Activated naive CD4-positive, alpha-beta T cell (primary cell): ENCODE data around the gene FGG.
"Not testable (repeated sequence)": the region's sequence is repeated elsewhere in the genome, so short reads cannot be mapped to it uniquely, and the experiment has no call there.

Source experiments
- DNase-seq, 4 experiments: peaks; one replicate each; lab custom pipeline; 2025; lab: John Stamatoyannopoulos, UW

The FGG gene

GRCh38 chr4:154610582-154610981 lies 1.9 kb downstream of the FGG start:
- no peak for DNase-seq

DNA sequence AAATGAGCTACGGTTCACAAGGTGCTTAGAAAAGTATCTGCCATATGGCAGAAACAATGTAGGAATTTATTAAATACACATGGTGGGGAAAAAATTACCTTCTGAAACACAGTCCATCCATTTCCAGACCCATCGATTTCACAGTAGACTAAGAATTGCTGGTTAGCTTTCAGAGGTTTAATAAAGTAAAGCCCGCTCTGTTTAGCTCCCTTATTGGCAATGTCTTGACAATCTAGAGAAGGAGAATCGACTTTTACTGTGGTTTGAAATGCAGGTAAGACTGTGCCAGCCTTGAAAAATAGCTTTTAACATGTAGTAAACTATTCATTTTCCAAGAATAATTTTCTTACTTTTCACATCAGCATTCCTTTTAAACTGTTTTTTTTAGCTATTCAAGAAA lies 2.9 kb downstream of the FGG start:
- DNase-seq, result no peak

DNA sequence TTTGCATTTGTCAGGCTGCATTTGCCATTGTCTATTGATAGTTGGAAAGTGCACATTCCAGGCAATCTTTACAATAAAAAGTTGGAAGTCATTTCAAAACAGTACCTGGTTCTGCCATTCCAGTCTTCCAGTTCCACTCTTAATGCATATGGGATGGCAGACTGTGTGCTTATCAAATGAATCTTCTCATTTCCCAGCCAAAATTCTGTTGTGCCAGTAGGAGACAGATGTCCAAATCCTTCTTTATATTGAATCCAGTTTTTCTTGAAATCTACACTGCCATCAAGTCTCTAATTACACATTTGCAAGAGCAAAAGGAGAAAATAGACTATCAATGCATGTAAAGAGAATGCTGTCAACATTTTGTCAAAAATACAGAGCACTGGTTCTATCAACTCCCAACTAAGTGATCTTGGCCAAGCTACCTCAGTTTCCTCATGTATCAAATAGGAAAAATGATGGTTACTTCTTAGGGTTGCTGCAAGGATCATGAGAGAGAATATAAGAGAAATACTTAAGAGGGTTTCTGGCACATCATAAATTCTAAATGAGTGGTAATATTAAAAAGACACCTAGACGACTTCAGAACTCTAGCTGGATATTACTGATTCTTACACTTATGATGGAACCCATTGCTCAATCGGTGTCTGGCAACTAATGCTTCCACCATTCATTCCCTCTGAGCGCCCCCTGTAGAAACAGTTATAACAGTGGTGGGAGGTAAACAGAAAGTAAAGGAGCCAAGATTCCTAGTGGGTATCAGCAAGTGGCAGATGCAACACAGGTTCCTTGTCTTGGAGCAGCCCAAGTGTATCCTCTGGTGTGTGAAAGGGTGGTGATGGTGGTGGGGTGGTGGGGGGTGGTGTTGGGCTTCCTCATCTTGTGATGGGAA lies 3.8 kb downstream of the FGG start:
- DNase-seq, result no peak

DNA sequence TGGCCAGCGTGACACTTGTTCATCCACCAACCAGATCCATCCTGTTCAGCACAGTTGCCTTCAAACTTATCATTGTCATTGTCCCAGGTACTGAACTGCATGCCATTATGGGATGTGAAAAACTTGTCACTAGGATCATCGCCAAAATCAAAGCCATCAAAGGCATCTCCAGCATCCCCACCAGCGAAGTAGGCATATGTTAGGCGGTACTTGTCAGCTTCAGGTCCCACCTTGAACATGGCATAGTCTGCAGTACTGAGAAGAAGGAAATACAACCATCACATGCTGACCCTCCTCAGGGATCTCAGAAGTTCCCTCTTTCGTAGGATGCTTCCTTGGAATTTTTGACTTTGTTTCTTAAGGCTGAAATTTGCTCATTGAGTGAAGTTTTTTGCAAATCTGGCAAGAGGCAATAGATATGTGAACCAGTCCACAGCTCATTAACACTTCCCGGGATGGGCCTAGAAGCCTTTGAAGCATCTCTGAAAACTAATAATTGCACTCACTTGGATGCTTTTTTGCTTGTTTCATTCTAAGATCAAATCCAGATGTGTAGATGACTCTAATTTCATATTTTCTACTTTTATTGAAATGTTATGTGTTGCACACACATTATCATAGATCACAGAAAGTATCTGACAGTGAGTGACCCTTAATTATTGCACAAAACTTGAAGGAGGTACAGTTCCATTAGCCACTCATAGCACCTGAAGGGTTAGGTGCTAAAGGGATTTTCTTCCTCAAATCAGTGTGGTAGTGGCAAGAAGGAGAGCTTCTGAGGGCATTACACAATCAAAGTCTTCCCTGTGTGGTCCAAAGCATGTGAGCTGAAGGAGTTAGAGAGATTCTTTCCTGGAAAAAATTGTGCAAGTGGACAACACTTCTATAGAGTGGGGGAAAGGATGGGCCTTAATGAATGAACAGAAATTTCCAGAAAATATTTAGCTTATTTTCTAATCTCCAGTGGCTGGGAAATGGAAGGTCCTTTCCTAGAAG lies 5.4 kb downstream of the FGG start:
- DNase-seq, result no peak

GRCh38 chr4:154604696-154605200 lies 7.7 kb downstream of the FGG start:
- DNase-seq, result no peak

DNA sequence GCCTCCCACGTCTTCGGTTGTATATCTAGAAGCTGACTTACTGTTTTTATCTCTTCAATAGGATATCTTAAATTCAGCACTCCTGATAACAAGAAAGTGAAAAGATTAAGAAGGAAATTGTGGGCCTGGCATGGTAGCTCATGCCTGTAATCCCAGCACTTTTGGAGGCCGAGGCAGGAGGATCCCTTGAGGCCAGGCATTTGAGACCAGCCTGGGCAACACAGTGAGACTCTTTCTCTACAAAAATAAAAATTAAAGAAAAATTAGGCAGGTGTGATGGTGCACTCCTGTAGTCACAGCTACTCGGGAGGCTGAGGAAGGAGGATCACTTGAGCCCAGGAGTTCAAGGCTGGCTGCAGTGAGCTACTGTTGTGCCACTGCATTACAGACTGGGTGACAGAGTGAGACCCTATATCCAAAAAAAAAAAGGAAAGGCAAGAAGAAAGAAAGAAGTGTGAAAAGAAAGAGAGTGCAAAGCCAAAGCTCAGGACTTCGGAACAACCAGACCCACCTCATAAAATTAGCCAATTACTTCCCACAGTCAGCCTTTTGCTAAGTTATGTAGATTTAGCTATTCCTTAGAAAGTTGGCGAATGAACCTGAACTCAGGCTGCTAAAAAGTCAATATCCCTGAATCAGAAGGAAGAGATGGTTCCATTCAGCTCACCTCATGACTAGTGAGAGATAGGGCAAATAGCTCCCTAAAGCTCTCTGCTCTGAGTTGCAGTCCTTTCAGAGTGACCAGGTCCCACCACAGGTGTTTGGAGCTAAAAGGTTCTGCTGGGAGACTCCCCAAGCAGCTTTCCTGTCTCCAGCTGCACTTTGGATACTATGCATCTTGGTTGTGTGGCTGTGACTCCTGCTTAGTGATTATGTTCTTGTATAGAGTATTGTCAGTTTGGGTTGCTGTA lies 9.2 kb downstream of the FGG start:
- DNase-seq, result no peak

DNA sequence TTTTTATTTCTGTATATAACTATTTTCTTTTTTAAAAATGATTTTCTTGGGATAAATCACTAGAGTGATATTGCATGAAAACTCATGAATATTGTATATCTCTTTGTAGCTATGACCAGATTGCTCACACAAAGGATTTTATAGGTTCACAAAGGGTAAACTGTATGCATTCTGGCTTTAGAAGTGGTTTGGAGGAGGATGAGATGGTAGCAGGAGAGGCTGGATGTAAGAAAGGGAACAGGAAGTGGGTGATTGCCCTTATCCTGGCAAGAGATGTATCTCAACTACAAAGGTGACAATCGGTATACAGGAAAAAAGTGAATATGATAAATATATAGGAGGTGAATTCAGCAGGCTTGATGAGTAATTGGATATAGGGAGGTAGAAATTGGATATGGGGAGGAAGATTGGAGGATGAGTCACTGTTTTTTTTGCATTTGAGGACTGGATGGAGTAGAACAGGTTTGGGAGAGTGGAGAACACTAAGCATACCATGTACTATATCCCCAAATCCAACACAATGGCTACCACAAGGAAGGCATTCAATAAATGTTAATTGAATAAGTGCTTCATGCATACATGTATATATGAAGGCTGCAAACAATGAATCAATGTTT lies 9.9 kb downstream of the FGG start:
- DNase-seq, result no peak

GRCh38 chr4:154597798-154598774 lies 14.4 kb downstream of the FGG start:
- DNase-seq, result no peak

DNA sequence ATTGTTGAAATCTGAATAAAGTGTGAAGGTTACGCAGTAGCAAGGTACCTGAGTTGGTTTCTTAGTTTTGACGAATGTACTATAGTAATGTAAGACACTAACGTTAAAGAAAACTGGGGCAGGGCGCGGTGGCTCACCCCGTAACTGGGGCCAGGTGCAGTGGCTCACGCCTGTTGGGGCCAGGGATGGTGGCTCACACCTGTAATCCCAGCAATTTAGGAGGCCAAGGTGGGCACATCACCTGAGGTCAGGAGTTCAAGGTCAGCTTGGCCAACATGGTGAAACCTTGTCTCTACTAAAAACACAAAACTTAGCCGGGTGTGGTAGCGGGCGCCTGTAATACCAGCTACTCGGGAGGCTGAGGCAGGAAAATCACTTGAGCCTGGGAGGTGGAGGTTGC lies 15.2 kb downstream of the FGG start:
- not testable (repeated sequence) for DNase-seq

- no peak for DNase-seq
Measured at GRCh38 chr4:154595807-154596206, 16.6 kb downstream of the FGG start.

GRCh38 chr4:154594343-154594742 lies 18.1 kb downstream of the FGG start:
- not testable (repeated sequence) for DNase-seq

DNA sequence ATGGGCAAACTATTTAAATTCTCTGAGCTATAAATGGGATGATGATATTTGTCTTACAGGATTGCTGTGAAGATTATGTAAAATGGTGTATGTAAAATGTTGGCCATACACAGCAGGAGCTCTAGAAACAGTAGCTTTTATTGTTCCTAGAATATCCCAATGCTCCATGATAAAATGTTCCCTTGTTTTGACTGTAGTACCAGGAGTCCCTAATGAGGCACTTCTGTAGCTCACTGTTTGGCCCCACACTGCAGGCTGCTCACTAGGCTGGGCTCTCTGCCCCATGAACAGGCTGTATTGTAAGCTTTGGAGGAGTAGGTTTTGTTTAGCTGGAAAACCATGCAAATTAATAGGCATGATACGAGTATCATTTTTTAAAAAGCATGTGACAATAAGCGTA lies 18.6 kb downstream of the FGG start:
- DNase-seq, result no peak

DNA sequence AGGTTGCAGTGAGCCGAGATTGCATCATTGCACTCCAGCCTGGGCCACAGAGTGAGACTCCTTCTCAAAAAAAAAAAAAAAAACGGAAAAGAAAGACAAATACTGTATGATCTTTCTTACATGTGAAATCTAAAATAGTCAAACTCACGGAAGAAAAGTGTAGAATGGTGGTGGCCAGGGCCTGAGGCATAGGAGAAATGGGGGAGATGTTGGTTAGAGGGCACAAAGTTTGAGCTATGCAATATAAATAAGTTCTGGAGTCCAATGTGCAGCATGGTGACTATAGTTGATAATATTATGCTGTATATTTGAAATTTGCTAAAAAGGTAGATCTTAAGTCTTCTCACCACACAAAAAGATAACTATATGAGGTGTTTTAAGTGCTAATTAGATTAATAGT lies 20.6 kb downstream of the FGG start:
- DNase-seq, result no peak

GRCh38 chr4:154590329-154591006 lies 22.0 kb downstream of the FGG start, which contains the start of gene FGA:
TSS of gene FGA (minus strand) at chr4:154590742. CDS start at chr4:154590687, 55 bp downstream.
- no peak for DNase-seq

GRCh38 chr4:154589296-154590197 lies 22.9 kb downstream of the FGG start:
- DNase-seq, result no peak

DNA sequence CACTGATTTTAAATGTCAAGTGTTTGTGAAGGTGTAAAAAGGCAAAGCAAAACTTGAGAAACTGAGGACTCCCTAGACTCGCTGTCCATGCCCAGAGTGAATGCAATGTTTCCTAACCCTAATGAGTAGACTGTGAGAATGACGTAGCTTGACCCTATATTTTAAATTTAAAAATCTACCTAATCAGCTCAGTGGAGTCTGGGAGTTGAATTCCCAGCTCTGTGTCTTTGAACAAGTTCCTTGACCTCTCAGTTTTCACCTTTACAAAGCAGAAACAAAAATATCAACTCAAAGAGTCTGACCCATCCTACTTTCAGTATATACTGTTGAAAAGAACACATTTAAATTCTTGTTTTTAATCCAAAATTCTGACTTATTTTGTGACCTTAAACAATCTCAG lies 24.3 kb downstream of the FGG start:
- DNase-seq, result no peak

DNA sequence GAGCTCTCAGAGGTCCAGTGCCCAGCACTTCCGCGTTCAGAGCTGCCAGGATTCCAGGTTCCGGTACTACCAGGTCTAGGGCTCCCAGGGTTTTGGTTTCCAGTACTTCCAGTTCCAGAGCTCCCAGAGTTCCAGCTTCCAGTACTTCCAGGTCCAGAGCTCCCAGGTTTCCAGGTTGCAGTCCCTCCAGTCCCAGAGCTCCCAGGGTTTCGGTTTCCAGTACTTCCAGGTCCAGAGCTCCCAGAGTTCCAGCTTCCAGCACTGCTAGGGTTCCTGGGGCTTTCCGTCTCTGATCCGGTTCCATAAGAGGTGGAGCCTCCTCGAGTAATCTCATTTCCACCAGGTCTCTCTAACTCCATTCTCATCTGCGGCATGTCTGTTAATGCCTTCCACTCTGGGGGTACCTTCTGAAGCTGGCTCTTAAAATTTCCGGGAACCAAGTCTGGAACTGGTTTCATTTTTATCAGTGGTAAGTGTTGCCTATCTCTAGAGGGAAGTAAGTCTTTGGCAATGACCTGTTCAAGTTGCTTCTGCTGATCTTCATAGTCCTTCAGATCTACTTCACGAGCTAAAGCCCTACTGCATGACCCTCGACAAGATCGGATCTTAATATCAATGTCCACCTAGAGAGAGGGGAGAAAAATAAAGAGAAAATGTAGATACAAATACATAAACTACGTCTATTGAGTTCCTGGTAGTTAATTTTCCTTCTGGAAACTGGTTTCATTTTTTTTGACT lies 26.0 kb downstream of the FGG start:
- DNase-seq, result no peak
